Epithelial cell of proximal tubule (primary cell): ENCODE results near the gene KIF25. TPM values are rescaled to one million over a fixed set of nuclear protein-coding genes. Genes with fewer than 3 reads are reported as not detected.

Source experiments
- DNase-seq: peaks from one replicate; pipeline ENCODE4 v3.0.0-alpha.2; 2011; ENCODE audit warnings: low read depth
- H3K4me3 ChIP-seq: 2 replicates; pipeline ENCODE4 v1.5.1; 2011; ENCODE audit warnings: low read depth, mild to moderate bottlenecking, low read length
- total RNA-seq: library from RNA; depleted of rRNA; stranded (reverse); fragments of >200 nt; gene quantifications from 2 replicates; pipeline ENCODE4 v1.2.3, GENCODE V29; 2015
- TF ChIP-seq, protein P1 (sequence below): conservative IDR thresholded peaks from 2 replicates; pipeline ENCODE4 v1.5.1; 2012; ENCODE audit warnings: low read depth, mild to moderate bottlenecking, low read length

Gene KIF25
- total RNA-seq, 1 donor from 2014 or later = not detected

GRCh38 chr6:168016721-168017525 is 19.5 kb downstream of the KIF25 start:
- H3K4me3 ChIP-seq = no peak overlapping the region
- TF ChIP-seq, protein P1, sequence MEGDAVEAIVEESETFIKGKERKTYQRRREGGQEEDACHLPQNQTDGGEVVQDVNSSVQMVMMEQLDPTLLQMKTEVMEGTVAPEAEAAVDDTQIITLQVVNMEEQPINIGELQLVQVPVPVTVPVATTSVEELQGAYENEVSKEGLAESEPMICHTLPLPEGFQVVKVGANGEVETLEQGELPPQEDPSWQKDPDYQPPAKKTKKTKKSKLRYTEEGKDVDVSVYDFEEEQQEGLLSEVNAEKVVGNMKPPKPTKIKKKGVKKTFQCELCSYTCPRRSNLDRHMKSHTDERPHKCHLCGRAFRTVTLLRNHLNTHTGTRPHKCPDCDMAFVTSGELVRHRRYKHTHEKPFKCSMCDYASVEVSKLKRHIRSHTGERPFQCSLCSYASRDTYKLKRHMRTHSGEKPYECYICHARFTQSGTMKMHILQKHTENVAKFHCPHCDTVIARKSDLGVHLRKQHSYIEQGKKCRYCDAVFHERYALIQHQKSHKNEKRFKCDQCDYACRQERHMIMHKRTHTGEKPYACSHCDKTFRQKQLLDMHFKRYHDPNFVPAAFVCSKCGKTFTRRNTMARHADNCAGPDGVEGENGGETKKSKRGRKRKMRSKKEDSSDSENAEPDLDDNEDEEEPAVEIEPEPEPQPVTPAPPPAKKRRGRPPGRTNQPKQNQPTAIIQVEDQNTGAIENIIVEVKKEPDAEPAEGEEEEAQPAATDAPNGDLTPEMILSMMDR = no peak
- DNase-seq = no peak

DNA sequence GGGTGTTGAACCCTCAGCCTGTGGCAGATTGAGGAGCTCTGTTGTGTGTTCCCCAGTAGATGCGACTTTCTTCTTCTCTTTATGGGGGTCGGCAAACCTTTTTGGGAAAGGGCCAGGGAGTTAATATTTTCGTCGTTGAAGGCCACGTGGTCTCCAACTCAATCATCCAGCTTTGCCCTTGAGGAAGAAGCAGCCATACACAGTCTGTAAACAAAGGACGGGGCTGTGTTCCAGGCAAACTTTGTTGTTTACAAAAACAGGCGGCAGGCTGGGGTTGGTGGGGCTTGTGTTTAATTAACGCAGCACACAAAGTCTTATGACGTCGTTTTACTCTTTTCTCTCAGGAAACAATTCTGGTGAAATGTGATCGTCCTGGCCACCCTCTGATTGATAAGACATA is 20.2 kb downstream of the KIF25 start:
- DNase-seq = no peak
- H3K4me3 ChIP-seq = no peak overlapping the region
- TF ChIP-seq, protein P1 = no peak

GRCh38 chr6:168018664-168019063 is 21.2 kb downstream of the KIF25 start:
- no peak for DNase-seq
- H3K4me3 ChIP-seq = no peak overlapping the region
- TF ChIP-seq, protein P1 = no peak

- DNase-seq = no peak
- no peak overlapping the region for H3K4me3 ChIP-seq
- TF ChIP-seq, protein P1 = no peak
Observed at GRCh38 chr6:168020242-168020641, 22.8 kb downstream of the KIF25 start.

GRCh38 chr6:168021581-168021980 is 24.1 kb downstream of the KIF25 start:
- no peak for DNase-seq
- TF ChIP-seq, protein P1 = no peak
- H3K4me3 ChIP-seq = no peak overlapping the region

GRCh38 chr6:168022488-168023321 is 25.2 kb downstream of the KIF25 start:
- DNase-seq = no peak
- H3K4me3 ChIP-seq = no peak overlapping the region
- TF ChIP-seq, protein P1 = no peak
